ENCODE measurements around the gene UAP1L1.

UAP1L1 gene

DNA sequence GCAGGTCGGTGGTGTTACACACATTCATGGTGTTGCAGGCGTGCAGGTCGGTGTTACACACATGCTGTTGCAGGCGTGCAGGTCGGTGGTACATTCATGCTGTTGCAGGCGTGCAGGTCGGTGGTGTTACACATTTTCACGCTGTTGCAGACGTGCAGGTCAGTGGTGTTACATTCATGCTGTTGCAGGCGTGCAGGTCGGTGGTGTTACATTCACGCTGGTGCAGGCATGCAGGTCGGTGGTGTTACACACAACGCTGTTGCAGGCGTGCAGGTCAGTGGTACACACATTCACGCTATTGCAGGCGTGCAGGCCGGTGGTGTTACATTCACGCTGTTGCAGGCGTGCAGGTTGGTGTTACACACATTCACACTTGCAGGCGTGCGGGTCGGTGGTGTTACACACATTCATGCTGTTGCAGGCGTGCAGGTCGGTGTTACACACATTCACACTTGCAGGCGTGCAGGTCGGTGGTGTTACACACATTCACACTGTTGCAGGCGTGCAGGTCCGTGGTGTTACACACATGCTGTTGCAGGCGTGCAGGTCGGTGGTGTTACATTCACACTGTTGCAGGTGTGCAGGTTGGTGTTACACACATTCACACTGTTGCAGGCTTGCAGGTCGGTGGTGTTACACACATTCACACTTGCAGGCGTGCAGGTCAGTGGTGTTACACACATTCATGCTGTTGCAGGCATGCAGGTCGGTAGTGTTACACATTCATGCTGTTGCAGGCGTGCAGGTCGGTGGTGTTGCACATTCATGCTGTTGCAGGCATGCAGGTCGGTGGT, 26.1 kb downstream of the UAP1L1 start:
- DNase-seq, result no peak

DNA sequence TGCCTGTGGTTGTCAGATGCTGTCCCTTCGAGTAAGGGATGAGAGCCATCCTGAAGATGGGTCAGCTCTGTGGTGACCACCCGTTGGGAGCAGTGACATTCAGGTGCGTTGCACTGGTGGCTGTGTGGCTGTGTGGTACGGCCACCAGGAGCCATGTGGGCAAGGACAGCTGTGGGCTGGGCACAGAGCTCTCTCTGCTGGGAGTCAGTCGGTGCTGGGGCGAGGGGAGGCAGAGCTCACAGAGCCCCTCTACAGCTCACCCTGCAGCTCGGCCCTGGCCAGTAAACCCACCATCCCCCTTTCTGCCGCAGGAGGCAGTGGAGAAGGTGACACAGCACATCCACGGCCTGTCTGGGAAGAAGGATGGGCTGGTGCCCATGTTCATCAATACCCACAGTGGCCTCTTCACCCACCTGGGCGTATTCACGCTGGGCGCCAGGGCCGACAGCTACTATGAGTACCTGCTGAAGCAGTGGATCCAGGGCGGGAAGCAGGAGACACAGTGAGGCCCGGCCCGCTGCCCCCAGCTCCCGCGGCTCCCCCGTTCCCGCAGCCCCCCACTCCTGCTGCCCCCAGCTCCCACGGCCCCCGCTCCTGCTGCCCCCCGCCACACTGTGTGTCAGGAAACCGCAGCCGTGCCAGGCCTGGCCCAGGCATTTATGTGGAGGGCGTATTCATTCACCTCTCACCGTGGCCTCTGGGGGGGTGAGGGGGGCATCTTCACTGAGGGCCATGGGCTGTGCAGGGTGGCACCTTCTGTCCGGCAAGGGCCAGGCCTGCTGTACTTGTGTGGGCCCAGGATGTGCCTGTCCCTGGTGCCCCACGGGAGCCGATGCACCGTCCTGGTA, 28.7 kb downstream of the UAP1L1 start:
- DNase-seq, result no peak

DNA sequence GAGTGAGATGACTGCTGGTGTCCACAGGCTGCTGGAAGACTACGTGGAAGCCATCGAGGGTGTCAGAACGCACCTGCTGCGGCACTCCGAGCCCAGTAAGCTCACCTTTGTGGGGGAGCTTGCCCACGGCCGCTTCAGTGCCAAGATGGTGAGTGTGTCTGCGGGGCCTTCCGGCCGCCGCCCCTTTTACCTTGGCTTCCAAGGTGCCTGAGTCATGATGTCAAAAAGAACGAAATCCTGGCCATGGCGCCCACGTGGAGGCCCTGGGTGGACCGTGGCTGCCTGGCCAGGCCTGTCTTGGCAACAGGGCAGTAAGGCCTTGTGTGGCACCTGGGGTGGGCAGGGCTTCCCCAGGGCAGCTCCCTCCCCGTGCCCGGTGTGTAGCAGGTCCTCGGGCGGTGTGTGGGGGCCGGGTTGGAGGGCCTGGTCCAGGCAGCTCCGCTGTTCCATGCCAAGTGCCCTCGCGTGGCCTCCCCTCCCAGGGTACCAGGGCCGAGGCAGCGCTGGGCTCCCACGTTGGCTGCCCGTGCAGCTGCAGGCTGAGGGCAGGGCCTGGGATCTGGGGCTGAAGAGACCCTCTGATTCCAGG, 29.4 kb downstream of the UAP1L1 start:
- no peak for DNase-seq

DNA sequence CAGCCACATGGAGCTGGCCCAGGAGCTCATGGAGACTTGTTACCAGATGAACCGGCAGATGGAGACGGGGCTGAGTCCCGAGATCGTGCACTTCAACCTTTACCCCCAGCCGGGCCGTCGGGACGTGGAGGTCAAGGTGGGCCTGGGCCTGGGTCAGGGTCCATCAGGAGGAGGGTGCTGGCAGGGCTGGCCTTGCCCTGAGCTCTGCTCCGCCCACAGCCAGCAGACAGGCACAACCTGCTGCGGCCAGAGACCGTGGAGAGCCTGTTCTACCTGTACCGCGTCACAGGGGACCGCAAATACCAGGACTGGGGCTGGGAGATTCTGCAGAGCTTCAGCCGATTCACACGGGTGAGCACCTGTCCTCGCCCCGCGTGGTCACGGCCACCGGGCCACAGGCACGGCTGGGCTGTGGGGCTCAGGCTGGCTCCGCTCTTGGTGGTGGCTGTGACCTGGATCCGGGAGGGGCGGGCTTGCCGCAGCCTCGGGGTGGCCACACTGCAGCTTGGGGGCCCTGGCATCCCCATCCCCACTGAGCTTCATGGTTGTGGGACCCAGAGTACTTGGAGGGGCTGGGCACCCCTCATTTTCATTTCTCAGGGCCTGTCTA, 30.1 kb downstream of the UAP1L1 start:
- no peak for DNase-seq

DNA sequence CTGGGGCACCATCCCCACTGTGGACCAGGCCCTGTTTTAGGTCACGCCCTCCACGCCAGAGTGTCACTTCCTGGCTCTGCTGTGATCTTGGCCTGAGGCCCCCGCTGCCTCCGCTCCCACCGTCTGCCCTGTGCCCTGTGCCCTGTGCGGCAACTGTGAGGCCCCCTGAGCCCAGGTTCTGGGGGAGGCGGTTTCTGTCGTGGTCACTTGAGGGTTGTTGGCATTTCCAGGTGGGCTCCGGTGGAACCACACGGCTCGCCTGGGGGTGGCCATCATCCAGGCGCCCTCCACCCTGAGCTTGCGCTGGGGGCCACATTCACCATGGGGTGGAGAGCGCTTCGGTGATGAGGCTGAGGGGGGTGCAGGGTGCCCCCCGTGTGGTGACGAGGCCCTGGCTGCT, 30.7 kb downstream of the UAP1L1 start:
- DNase-seq, result peak; percentile 11

DNA sequence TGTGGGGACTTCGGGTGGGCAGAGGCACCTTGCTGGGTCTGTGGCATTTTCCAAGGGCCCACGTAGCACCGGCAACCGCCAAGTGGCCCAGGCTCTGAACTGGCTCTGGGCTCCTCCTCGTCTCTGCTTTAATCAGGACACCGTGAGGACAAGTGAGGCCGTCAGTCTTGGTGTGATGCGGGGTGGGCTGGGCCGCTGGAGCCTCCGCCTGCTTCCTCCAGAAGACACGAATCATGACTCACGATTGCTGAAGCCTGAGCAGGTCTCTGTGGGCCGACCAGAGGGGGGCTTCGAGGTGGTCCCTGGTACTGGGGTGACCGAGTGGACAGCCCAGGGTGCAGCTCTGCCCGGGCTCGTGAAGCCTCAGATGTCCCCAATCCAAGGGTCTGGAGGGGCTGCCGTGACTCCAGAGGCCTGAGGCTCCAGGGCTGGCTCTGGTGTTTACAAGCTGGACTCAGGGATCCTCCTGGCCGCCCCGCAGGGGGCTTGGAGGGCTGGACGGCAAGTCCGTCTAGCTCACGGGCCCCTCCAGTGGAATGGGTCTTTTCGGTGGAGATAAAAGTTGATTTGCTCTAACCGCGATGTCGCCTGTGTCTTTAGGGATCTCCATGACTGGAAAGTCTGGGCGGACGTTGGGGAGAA, 31.4 kb downstream of the UAP1L1 start:
- DNase-seq, result peak; percentile 11

DNA sequence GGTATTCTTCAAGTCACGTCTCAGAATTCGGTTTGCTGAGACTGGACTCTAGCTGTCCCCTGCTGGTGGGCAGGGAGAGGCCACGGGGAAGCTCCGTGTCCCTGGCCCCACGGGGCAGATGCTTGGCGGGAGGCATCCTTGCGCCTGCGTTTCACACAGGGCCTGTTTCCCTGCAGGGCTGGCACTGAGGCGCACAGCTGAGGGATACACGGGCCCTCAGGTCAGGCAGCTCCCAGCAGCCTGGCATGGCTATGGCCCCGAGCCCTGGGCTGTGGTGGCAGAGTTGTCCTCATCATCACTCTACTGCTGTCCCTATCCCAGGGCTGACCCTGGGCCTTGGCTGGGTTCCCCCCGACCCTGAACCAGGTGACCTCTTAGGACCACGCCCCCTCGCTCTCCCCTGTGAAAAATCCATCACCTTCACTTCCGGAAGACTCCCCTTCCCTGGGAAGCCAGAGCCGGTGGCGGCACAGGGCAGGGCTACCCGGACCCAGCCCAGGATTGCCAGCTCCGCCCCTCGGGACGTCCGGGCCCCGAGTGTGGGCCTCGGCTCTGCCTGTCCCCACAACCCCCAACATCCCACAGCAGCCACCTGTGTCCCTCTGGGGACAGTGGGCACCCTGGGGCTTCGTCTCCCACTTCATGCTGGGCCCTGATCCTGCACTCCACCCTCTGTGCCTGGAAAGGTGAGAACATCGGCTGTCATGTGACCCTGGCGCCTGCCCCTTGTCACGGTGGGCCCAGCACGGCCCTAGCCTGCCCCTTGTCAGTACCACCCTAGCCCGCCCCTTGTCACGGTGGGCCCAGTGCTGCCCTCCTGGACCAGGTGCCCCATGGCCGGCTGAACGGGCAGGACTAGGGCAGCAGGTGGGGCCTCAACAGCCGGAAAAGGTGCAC, 32.2 kb downstream of the UAP1L1 start:
- DNase-seq, result peak; percentile 5

DNA sequence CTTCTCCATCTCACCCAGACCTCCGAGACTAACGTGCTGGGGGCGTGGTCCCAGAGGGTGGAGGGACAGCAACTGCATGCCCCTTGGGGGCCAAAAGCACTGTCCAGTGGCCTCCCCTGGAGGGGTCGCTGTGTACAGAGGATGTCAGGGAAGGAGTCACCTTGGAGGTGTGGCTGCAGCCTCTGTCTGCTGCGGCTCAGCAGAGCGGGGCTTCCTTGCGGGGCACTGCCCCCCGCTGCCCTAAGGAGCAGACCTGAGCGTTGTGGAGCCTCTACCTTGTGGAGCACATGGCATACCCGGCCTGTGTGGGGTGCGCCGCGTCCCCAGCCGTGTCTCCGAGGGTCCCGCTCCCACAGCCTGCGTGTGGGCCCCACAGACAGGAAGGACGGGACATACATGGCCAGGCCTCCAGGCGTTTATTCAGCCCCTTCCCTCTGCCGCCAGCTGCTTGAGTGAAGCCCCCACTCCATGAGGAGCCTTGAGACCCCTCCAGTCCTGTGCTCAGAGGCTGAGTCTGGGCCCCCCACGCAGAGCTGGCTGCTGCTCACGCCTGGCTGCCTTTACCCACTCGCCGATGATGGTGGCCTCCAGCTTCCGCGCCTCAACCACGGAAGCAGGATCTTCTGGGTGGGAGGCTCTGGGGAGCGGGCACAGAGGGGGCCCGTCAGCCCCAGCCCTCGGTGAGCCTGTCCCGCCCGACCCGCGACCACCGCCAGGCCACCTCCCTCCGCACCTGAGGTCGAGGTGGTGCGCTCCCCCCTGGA, 33.0 kb downstream of the UAP1L1 start:
- DNase-seq, result no peak

DNA sequence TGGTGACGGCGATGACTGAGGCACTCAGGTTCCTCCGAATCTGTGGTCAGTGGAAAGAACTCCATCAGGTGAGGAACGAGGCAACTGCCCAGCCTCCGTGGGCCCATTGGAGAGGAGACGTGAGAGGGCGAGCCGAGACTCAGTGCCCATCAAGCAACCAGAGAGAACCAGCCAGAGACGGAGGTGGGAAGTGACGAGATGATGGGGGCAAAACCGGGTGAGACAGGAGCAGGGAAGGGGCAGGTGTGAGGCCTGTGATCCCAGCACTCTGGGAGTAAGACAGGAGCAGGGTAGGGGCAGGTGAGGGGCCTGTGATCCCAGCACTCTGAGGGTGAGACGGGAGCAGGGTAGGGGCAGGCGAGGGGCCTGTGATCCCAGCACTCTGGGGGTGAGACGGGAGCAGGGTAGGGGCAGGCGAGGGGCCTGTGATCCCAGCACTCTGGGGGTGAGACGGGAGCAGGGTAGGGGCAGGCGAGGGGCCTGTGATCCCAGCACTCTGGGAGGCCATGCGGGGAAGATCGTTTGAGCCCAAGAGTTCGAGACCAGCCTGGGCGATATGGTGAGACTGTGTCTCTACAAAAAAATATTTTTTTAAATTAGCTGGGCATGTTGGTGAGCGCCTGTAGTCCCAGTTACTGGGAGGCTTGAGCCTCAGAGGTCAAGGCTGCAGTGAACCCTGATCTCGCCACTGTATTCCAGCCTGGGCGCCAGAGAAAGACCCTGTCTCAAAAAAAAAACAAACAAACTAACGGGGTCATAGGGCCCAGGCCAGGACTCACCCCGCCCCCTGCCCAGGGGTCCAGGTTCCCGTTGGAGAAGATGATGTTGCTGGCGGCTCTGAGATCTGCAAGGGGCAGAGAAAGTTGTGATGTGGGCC, 33.8 kb downstream of the UAP1L1 start:
- no peak for DNase-seq

DNA sequence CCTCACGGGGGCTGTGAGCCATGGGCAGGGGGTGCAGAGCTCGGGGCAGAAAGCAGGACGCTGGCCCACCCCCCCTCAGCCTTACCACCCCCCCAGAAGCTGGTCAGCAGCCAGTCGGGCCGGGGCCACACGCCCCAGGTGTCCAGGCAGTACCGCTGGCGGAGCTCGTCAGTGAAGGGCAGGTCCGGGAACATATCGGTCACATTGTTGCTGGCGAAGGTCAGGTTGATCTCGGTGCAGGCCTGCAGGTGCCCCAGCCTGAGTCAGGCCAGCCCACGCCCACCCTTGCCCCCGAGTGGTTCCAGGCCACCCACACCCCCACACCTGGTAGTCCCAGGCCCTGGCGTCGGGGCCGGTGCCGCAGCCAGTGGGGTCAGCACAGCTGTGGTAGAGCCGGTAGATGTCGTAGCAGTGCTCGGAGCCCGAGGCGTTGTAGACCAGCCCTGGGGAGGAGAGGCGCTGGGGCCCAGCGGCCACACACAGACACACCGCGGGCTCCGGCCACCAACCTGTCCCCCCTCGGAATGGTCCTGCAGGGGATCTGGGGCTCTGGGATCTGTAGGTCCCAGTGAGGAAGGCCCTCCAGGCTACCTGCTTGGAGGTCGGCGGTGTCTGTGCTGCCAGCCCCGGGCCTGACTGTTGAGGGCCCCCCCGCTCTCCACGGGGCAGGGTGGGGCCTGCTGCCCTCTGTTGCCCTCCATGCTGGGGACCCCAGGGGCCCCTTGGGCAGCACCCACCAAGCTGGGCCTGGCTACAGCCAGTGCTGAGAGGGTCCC, 34.7 kb downstream of the UAP1L1 start:
- no peak for DNase-seq

DNA sequence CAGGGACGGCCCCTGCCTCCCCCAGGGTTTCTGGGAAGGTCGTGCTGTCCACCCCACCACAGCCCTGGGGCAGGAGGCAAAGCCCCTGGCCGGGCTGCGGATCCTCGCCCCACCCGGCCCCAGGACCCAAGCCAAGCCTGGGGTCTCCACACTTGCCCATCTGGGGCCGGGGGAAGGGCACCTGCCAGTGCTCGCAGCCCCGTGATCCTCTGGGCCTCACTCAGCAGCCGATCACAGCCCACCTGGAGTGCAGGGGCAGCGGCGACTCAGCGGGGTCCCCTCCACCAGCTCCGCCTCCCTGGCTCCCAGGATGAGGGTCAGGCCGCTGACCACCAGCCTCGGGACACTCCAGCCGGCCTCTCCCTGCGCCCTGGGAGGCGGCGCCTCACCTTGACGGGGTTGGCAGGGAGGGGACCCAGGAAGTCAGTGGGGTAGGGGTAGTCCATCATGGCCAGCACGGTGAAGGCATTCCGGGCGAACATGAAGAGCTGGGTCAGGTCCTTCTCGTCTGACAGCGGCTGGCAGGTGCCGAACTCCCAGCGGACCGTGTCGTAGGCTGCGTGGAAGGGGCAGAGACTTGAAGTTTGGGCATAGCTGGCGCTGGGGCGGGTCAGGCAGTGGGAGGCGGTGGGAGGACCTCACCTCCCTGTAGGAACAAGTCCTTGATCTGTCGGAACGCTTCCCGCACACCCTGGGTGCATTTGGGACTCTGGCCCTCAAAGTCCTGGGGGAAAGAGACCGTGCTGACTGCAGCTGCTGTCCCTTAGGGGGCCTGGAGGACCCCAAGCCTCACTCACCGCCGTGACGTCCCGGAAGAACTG, 35.5 kb downstream of the UAP1L1 start:
- no peak for DNase-seq

DNA sequence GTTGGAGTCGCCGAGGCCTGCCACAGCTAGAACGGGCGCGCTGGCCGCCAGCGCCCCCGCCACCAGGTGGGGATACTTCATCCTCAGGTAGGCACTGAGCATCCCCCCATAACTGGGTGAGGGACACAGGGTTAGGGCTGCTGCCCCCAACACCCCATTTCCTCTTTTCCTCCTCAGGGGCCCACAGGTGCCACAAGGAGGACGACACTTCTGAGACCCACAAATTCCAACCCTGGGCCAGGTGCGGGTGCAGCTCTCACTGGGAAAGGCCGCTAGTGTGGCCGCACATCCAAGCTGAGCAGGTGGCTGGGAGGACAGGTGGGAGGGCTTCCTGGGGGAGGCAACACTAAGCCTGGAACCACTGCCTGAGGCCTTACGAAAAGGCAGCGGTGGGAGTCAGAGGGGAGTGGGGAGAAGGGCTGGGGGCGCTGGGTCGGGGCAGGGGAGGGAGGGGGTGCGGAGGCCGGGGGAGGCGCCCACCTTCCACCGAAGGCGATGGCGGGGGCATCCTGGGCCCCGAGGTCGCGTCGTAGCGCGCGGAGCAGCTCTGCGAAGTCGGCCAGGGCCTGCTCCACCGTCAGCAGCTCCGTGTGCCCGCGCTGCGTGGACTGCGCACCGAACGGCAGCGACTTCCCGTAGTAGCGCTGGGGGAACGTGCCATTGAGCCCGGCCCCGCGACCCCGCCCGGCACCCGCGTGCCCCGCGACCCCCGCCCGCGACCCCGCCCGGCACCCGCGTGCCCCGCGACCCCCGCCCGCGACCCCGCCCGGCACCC, 36.3 kb downstream of the UAP1L1 start:
- peak; percentile 55 for DNase-seq

DNA sequence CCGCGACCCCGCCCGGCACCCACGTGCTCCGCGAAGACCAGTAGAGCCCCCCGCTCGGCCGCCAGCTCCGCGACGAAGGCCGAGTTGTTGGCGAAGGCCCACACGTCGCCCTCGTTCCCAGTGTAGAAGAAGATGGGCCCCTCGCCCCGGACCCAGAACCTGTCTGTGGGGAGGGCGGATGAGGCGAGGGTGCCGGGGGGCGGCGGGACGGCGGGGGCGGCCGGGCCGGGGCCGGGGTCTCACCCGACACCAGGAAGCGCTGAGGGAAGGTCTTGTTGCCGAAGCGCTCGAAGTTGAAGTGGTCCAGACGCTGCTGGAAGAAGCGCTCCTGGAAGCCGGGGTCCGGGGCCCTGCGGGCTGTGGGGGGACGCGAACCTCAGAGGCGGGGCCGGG, 36.9 kb downstream of the UAP1L1 start:
- no peak for DNase-seq

DNA sequence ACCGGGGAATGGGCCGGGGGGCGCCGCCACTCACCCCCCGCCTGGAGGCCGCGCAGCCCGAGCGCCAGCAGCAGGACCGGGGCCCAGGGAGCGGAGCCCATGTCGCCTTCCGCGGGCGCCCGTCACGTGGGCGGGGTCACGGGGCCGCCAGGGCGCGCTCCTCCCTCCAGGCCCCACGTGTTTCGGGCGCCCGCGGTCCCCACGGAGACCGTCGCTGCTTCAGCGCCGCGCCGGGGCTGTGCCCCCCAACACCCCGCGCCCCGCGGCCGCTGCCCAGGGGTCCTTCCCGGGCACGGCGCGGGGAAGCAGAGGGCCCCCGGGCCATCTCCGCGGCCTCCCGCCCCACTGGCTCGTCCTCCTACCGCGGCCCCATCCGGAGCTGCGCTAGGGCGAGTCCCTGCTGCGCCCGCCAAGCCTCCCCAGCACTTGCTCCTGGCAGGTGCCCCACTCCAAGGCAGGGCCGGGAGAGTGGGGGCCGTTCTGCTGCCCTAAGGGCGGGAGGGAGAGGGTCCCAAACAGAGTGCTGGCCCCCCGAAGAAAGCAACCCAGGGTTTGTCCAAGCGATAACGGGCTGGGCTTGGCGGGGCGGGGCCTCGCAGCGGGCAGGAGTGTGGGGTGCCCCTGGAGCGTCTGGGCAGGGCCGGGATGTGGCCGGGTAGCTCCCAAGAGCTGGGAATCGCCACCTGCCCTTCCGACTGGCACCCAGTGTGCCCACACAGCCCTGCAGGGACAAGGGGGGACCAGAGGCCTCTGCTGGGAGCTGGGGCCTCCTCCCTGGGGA, 37.5 kb downstream of the UAP1L1 start, which contains the start of gene DPP7:
DPP7 (minus strand) TSS at position 121 of the 781 bp plus-strand sequence; CDS start at position 101, 20 bp downstream.
- peak; percentile 88 for DNase-seq

DNA sequence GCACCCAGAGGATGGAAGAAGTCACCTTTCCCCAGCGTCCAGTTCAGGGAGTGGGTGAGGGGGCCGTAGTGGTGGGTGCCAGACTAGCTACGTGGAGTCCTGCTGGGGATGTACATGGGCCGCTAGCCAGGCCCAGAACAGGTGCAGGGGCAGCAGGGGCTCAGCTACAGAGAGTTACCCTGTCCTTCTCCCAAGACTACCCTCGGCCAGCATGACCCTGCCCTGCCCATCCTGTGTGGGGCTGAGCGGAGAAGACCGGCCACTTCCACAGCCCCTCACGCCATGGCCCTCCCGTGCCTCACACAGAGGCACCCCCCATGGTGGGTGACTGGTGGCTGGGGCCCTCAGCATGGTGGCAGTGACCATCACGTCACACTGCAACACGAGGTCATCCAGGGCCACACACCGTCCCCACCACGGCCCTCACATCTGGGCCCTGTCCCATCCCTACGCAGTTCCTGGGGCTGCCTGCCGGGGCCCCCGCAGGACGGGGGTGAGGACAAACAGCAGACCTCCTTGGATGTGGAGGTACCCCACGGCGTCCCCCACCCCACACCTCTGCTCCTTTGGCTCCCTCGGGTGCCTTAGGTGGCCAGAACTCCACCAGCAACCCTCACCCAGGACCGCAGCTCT, 38.2 kb downstream of the UAP1L1 start:
- DNase-seq, result no peak

DNA sequence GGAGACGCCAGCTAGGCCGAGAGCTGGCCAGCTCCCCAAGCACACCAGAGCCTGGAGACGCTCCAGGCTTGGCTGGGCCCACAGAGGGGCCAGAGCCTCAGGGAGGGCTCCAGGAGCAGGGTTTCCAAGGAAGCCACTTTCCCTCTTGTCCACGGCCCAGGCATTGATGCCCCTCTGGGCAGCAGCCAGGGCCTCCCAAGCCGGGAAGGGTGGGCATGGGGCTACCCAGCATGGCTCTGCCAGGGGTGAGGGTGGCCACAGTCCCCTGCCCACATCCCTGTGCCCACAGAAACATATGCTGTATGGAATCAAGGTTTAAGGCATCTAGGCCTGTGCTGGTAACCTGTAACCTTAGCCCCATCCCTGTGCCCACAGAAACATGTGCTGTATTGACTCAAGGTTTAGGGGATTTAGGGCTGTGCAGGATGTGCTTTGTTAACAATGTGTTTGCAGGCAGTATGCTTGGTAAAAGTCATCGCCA, 38.8 kb downstream of the UAP1L1 start:
- DNase-seq, result no peak
